Natural killer cell treated with Interleukin-12 subunit alpha and Interleukin-12 subunit beta and Interleukin-15 and Interleukin-18, amount 100 ng/mL, for 72 hours (primary cell): Measurements from ENCODE around the gene LEFTY2. TPM values are rescaled to one million over a fixed set of nuclear protein-coding genes. Genes with fewer than 3 reads are reported as not detected.
A peak's percentile ranks its signal among the peaks of the same experiment; 100 is the strongest.

Experiments
- ATAC-seq, 2 donors: fragments of 150-1000 bp; cut with Tn5 transposase in 1 of 2; sonication (Bioruptor Pico), chemical (Tn5 transposase) in 1 of 2; 2 replicates each; pipeline ENCODE4 v1.10.0; 2021
- DNase-seq: peaks from one replicate; pipeline ENCODE4 v3.0.0; 2022; ENCODE audit warnings: low spot score
- H3K27ac Mint-ChIP-seq, 2 donors: 1 replicate in 1 of 2; 2 replicates in 1 of 2; pipeline ENCODE4 v1.8.0; 2022; ENCODE audit warnings: mixed read lengths in 2 of 2, mild to moderate bottlenecking in 1 of 2, moderate library complexity in 1 of 2
- H3K27me3 Mint-ChIP-seq, 2 donors: 1 replicate in 1 of 2; 2 replicates in 1 of 2; pipeline ENCODE4 v1.8.0; 2022; ENCODE audit warnings: mixed read lengths in 2 of 2
- H3K36me3 Mint-ChIP-seq: one replicate; pipeline ENCODE4 v1.8.0; 2022; ENCODE audit warnings: mixed read lengths
- H3K4me1 Mint-ChIP-seq, 2 donors: 1 replicate in 1 of 2; 2 replicates in 1 of 2; pipeline ENCODE4 v1.8.0; 2022; ENCODE audit warnings: low read depth in 2 of 2, mixed read lengths in 2 of 2, mild to moderate bottlenecking in 1 of 2
- H3K4me3 Mint-ChIP-seq: one replicate; pipeline ENCODE4 v1.8.0; 2022; ENCODE audit warnings: mixed read lengths
- H3K9me3 Mint-ChIP-seq: 2 replicates; pipeline ENCODE4 v1.8.0; 2022; ENCODE audit warnings: mixed read lengths
- total RNA-seq, 2 donors: library from RNA; stranded (reverse); gene quantifications; one replicate each; pipeline ENCODE4 v1.2.3, GENCODE V29; 2022

LEFTY2 gene
- total RNA-seq, 2 donors from 2014 or later, result not detected

GRCh38 chr1:225914947-225915346 lies 26.1 kb downstream of the LEFTY2 start:
- H3K27ac Mint-ChIP-seq, result no peak overlapping the region
- H3K36me3 Mint-ChIP-seq, result peaks cover 9% of the 10 kb centered on the region

GRCh38 chr1:225914391-225914790 lies 26.6 kb downstream of the LEFTY2 start:
- DNase-seq, result no peak
- Mint-ChIP-seq H3K4me3 (no peak overlapping the region), H3K27ac (no peak overlapping the region), H3K27me3 (no peaks in the 10 kb centered on the region), H3K4me1 (peaks cover 8 to 12% of the 10 kb centered on the region in 2 donors), H3K36me3 (peaks cover 9% of the 10 kb centered on the region), H3K9me3 (no peaks in the 10 kb centered on the region)
- no peak for ATAC-seq

More at GRCh38 chr1:225914947-225915346, 26.1 kb downstream of the LEFTY2 start:
- Mint-ChIP-seq H3K9me3 (no peaks in the 10 kb centered on the region), H3K27me3 (no peaks in the 10 kb centered on the region), H3K4me1 (peaks cover 14 to 18% of the 10 kb centered on the region in 2 donors), H3K4me3 (no peak overlapping the region)
- ATAC-seq (no peak), DNase-seq (no peak)

- DNase-seq (no peak), ATAC-seq (peak; percentile 80 to 85)
- H3K9me3 Mint-ChIP-seq, result no peaks in the 10 kb centered on the region
- H3K36me3 Mint-ChIP-seq, result no peaks in the 10 kb centered on the region
- no peak overlapping the region for H3K27ac Mint-ChIP-seq
- no peaks in the 10 kb centered on the region for H3K27me3 Mint-ChIP-seq
- peaks cover 0 to 3% of the 10 kb centered on the region in 2 donors for H3K4me1 Mint-ChIP-seq
- no peak overlapping the region for H3K4me3 Mint-ChIP-seq
These were observed 29.6 kb downstream of the LEFTY2 start for GRCh38 chr1:225911191-225912130.

DNA sequence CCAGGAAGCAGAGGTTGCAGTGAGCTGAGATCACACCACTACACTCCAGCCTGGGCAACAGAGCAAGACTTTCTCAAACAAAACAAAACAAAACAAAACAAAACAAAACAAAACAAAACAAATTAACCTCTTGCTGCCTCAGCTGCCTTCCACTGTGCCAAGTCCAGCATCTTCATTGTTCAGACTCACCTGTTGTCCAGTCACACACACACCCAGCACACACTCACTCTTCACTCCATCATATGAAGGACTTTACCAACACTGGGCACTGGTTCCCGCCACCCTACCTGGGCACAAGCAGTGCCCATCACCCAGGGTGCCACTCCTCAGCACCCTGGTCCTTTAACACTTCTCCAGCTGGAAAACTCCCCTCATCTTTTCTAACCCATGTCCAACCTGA lies 31.5 kb downstream of the LEFTY2 start:
- H3K27ac Mint-ChIP-seq, result no peak overlapping the region

DNA sequence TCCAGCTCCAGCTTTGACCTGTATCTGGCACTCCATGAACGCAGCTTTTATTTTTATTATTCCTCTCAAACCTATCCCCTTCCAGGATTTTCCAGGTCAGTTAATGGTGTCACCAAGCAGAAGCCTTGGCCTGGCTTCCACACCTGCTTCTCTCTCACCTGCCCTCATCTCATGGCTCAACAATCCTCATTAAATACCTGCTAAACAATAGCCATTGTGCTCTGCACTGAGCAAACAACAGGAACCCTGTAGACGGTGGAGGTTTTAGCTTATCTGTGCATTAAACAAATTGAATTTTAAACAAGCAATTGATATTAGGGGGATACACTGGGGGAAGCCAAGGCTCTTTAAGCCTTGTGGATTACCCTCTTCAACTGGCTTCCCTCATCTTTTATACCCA lies 32.2 kb downstream of the LEFTY2 start:
- Mint-ChIP-seq H3K27me3 (no peaks in the 10 kb centered on the region), H3K9me3 (no peaks in the 10 kb centered on the region), H3K36me3 (no peaks in the 10 kb centered on the region), H3K4me3 (no peak overlapping the region), H3K27ac (no peak overlapping the region), H3K4me1 (peaks cover 0 to 3% of the 10 kb centered on the region in 2 donors)
- no peak for DNase-seq
- ATAC-seq, result no peak

More for the DNA sequence above, 31.5 kb downstream of the LEFTY2 start:
- DNase-seq (no peak), ATAC-seq (no peak)
- Mint-ChIP-seq H3K9me3 (no peaks in the 10 kb centered on the region), H3K4me1 (peaks cover 0 to 3% of the 10 kb centered on the region in 2 donors), H3K27me3 (no peaks in the 10 kb centered on the region), H3K4me3 (no peak overlapping the region), H3K36me3 (no peaks in the 10 kb centered on the region)

DNA sequence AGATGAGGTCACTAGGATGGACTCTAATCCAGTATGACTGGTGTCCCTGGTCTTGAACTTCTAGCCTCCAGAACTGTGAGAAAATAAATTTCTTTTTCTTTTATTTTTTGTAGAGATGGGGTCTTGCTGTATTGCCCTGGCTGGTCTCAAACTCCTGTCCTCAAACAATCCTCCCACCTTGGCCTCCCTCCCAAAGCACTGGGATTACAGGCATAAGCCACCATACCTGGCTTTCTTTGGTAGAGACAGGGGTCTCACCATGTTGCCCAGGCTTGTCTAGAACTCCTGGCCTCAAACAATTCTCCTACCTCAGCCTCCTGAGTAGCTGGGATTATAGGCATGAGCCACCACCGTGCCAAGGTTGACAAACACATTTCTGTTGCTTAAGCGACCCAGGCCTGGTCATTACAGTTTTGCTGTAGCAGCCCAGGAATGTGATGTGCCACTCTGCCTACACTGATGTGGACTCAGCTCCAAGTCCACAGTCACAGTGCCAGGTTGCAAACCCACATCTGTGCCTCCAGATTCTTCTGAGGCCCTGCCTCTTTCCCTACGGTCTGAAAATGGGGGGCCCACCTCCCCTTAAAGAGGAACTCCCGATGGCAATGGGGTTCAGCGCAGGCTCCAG lies 32.9 kb downstream of the LEFTY2 start:
- Mint-ChIP-seq H3K4me3 (no peak overlapping the region), H3K4me1 (peaks cover 0 to 3% of the 10 kb centered on the region in 2 donors), H3K9me3 (no peaks in the 10 kb centered on the region), H3K27me3 (no peaks in the 10 kb centered on the region), H3K36me3 (no peaks in the 10 kb centered on the region), H3K27ac (no peak overlapping the region)
- DNase-seq (no peak), ATAC-seq (no peak)

DNA sequence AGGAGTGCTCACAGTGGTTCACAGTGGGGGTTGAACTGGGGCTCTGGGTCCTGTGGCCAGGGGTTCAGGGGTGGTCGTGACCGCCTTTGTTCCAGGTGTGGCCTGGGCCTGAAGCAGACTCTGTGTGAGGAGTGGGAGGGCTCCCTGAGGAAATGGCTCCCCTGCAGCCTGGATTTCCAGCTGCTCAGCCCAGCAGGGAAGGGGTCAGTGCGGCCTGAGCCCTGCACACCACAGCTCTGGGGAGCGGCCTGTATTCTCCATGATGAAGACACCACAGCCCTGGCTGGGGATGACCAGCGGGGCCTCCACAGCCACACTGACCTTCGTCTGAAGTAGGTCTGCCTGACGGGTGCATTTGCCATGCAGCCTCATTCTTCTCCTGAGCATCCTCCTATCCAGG lies 33.7 kb downstream of the LEFTY2 start:
- peaks cover 0 to 3% of the 10 kb centered on the region in 2 donors for H3K4me1 Mint-ChIP-seq
- no peaks in the 10 kb centered on the region for H3K36me3 Mint-ChIP-seq
- H3K27ac Mint-ChIP-seq, result no peak overlapping the region

DNA sequence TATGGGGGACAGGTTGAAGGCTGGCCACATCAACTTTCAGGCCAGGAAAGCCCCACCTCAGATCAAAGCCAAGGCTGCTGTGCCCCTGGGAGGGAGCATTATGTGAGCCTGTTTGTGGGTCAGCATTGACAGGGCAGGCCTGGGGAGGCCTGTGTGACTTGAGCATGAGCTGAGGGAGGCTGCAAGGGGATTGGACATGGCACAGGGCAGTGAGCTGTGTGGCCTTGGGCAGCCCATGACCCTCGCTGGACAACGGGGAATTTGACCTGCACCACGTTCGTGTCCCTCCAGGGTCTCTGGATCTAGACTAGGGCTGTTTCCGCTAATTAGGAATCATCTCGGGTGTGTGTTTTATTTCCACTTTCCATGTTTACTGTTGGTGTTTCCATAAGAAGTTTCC lies 34.6 kb downstream of the LEFTY2 start:
- H3K4me3 Mint-ChIP-seq, result no peak overlapping the region
- H3K36me3 Mint-ChIP-seq, result no peaks in the 10 kb centered on the region
- no peaks in the 10 kb centered on the region for H3K9me3 Mint-ChIP-seq
- H3K27ac Mint-ChIP-seq, result no peak overlapping the region
- DNase-seq (no peak), ATAC-seq (no peak)
- no peaks in the 10 kb centered on the region for H3K27me3 Mint-ChIP-seq
- no peaks in the 10 kb centered on the region for H3K4me1 Mint-ChIP-seq

More for the DNA sequence above, 33.7 kb downstream of the LEFTY2 start:
- Mint-ChIP-seq H3K4me3 (no peak overlapping the region), H3K9me3 (no peaks in the 10 kb centered on the region), H3K27me3 (no peaks in the 10 kb centered on the region)
- no peak for DNase-seq
- ATAC-seq, result no peak

GRCh38 chr1:225903623-225904022 lies 37.4 kb downstream of the LEFTY2 start:
- Mint-ChIP-seq H3K27me3 (peaks cover 0 to 3% of the 10 kb centered on the region in 2 donors), H3K9me3 (no peaks in the 10 kb centered on the region)

DNA sequence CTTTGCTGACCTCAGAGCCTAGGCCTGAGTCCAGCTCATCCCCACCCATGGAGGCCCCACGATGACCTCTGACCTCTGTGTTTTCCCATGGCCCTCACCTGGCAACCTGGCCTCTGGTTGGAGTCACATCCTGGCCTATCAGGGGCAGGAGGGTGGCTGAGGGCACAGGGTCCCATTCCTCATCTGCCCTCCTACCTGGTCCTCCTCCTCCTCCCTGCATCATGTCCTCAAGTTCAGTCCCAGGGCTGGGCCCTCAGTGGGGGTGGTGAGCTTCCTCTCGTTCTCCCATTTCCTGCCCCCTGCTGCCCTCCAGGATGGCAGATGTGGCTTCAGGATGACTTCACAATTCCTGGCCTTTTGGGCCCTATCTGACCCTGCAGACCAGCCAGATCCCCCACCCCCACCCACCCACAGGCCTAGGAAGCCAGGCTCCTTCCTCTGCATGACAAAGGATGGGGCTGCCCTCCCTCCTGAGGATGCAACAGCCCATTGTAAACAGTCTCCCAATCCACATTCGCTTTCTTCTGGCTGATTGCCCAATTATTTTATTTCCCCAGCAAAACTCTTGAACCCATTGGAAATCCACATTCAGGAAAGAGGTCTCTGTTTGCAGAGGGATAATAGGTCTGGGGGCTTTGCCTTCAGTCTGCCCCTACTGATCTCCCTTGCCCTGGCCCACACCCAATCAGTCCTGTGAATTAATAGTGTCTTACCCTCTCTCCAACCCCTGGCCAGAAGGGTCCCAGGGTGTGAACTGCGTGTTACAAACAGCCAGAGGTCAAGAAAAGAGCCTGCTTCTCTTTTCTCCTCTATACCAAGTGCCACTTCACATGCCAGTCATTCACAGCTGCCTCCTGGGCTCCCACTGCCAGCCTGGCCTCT lies 41.7 kb downstream of the LEFTY2 start:
- peaks cover 18 to 25% of the 10 kb centered on the region in 2 donors for H3K4me1 Mint-ChIP-seq
- peaks cover 0 to 3% of the 10 kb centered on the region in 2 donors for H3K27me3 Mint-ChIP-seq
- H3K4me3 Mint-ChIP-seq, result no peak overlapping the region
- DNase-seq (no peak), ATAC-seq (no peak)
- H3K9me3 Mint-ChIP-seq, result no peaks in the 10 kb centered on the region
- no peaks in the 10 kb centered on the region for H3K36me3 Mint-ChIP-seq
- H3K27ac Mint-ChIP-seq, result peak overlapping the region in 1 of 2 donors; percentile 60

More at GRCh38 chr1:225903623-225904022, 37.4 kb downstream of the LEFTY2 start:
- Mint-ChIP-seq H3K36me3 (no peaks in the 10 kb centered on the region), H3K4me1 (peaks cover 0 to 7% of the 10 kb centered on the region in 2 donors), H3K27ac (no peak overlapping the region), H3K4me3 (no peak overlapping the region)
- DNase-seq, result no peak
- no peak for ATAC-seq

DNA sequence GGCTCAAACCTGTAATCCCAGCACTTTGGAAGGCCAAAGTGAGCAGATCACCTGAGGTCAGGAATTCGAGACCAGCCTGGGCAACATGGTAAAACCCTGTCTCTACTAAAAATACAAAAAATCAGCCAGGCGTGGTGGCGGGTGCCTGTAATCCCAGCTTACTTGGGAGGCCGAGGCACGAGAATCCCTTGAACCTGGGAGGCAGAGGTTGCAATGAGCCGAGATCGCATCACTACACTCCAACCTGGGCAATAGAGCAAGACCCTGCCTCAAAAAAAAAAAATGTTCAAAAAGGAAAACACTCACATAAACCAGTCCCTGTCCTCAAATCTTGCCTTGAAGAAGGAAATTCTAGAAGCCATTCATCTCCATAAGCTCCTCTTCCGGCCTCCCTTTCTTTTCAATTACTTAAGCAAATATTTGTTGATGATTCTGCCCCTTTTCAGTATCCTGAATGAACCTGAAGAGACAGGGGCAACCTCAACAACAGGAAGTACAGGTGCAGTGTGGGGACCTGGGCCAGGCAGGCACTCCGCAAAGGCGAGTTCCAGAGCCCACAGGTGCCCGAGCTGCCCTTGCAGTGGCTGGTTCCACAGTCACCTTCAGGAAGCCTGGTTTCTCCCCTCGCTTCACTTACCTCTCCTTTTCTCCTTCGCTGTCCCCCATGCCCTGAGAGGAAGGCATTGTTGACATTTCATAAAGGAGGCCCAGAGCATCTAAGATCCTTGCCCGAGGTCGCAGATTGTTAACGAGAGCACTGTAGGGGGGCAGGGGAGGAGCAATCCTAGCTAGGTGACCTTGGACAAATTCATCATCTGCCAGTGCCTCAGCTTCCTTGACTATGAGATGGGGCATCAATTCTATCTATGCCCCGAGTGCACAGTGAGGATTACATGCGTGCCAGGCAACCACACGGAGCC lies 43.2 kb downstream of the LEFTY2 start:
- Mint-ChIP-seq H3K4me1 (peaks cover 18 to 25% of the 10 kb centered on the region in 2 donors), H3K4me3 (peak overlapping the region; percentile 44), H3K27ac (peak overlapping the region; percentile 52 to 70)

GRCh38 chr1:225896937-225897549 lies 44.0 kb downstream of the LEFTY2 start:
- Mint-ChIP-seq H3K36me3 (no peaks in the 10 kb centered on the region), H3K9me3 (no peaks in the 10 kb centered on the region), H3K4me1 (peaks cover 18 to 25% of the 10 kb centered on the region in 2 donors), H3K27ac (peak overlapping the region; percentile 52 to 70), H3K27me3 (peaks cover 0 to 3% of the 10 kb centered on the region in 2 donors), H3K4me3 (peak overlapping the region; percentile 44)
- DNase-seq (peak; percentile 77), ATAC-seq (peak; percentile 95 to 96)

More for the DNA sequence above, 43.2 kb downstream of the LEFTY2 start:
- ATAC-seq (no peak), DNase-seq (no peak)
- Mint-ChIP-seq H3K27me3 (peaks cover 0 to 3% of the 10 kb centered on the region in 2 donors), H3K36me3 (no peaks in the 10 kb centered on the region), H3K9me3 (no peaks in the 10 kb centered on the region)
